CD14-positive monocyte (primary cell): Measurements from ENCODE around the gene CHN2. TPM values are rescaled to one million over a fixed set of nuclear protein-coding genes. Genes with fewer than 3 reads are reported as not detected.

Source experiments
- DNase-seq, 3 donors: peaks; one replicate each; pipeline ENCODE4 v3.0.0-alpha.2; 2011 to 2022
- H2AFZ ChIP-seq: 2 replicates; pipeline ENCODE4 v1.6.0; 2012; ENCODE audit warnings: mild to moderate bottlenecking, low read depth, low read length, inconsistent platforms; ENCODE audit not compliant: insufficient read depth, poor library complexity, severe bottlenecking
- H3K27ac ChIP-seq, 2 donors: 1 replicate in 1 of 2; 2 replicates in 1 of 2; pipeline ENCODE4 v1.5.1; 2012 to 2013; ENCODE audit warnings: low read length in 2 of 2, control low read depth in 1 of 2, inconsistent platforms in 1 of 2, low read depth in 1 of 2, mild to moderate bottlenecking in 1 of 2
- H3K27me3 ChIP-seq, 2 donors: one replicate each; pipeline versions ENCODE4 v1.6.0 to v1.6.1; 2011 to 2013; ENCODE audit warnings: low read length in 2 of 2; ENCODE audit not compliant: control insufficient read depth in 2 of 2, insufficient read depth in 2 of 2
- H3K36me3 ChIP-seq, 2 donors: replicated peaks in 1 of 2; 1 replicate in 1 of 2; 2 replicates in 1 of 2; pipeline versions ENCODE4 v1.5.1 to v1.6.1; 2012 to 2013; ENCODE audit warnings: low read length in 2 of 2, control low read depth in 1 of 2, inconsistent platforms in 1 of 2, mild to moderate bottlenecking in 1 of 2; ENCODE audit not compliant: insufficient read depth in 2 of 2, control insufficient read depth in 1 of 2
- H3K4me1 ChIP-seq, 2 donors: 1 replicate in 1 of 2; 2 replicates in 1 of 2; pipeline versions ENCODE4 v1.5.1 to v1.6.1; 2012 to 2013; ENCODE audit warnings: low read length in 2 of 2, control low read depth in 1 of 2, inconsistent platforms in 1 of 2, mild to moderate bottlenecking in 1 of 2, moderate library complexity in 1 of 2; ENCODE audit not compliant: insufficient read depth in 2 of 2, control insufficient read depth in 1 of 2
- H3K4me2 ChIP-seq: replicated peaks from 2 replicates; pipeline ENCODE3; 2012; ENCODE audit warnings: low read length, moderate library complexity, mild to moderate bottlenecking; ENCODE audit not compliant: poor library complexity, severe bottlenecking; ENCODE audit errors: extremely low read depth
- H3K4me3 ChIP-seq, 3 experiments: fragments of 200-600 bp in 1 of 3; sonication (generic) in 1 of 3; replicated peaks in 1 of 3; 1 replicate in 2 of 3; 2 replicates in 1 of 3; pipeline ENCODE4 v1.5.1; 2011 to 2013; ENCODE audit warnings: low read length in 3 of 3, mild to moderate bottlenecking in 3 of 3, control low read depth in 2 of 3, low read depth in 2 of 3, inconsistent platforms in 1 of 3, moderate library complexity in 1 of 3
- H3K79me2 ChIP-seq: 2 replicates; pipeline ENCODE4 v1.6.0; 2012; ENCODE audit warnings: mild to moderate bottlenecking, control low read depth, inconsistent platforms, low read length, moderate library complexity; ENCODE audit not compliant: insufficient read depth
- H3K9ac ChIP-seq: 2 replicates; pipeline ENCODE4 v1.6.0; 2017; ENCODE audit warnings: low read length, mild to moderate bottlenecking; ENCODE audit not compliant: insufficient read depth, poor library complexity, severe bottlenecking
- H3K9me3 ChIP-seq, 2 donors: replicated peaks in 1 of 2; 1 replicate in 1 of 2; 2 replicates in 1 of 2; pipeline versions ENCODE4 v1.5.1 to v1.6.1; 2012 to 2013; ENCODE audit warnings: low read length in 2 of 2, control low read depth in 1 of 2; ENCODE audit not compliant: control insufficient read depth in 1 of 2, insufficient read depth in 1 of 2
- H4K20me1 ChIP-seq: 2 replicates; pipeline ENCODE4 v1.6.0; 2012; ENCODE audit warnings: mild to moderate bottlenecking, low read length, control low read depth, moderate library complexity; ENCODE audit not compliant: insufficient read depth
- H3K27ac Mint-ChIP-seq, 7 donors: one replicate each; pipeline ENCODE4 v1.8.0; 2020; ENCODE audit warnings: mild to moderate bottlenecking in 7 of 7, mixed read lengths in 7 of 7, moderate library complexity in 6 of 7, inconsistent platforms in 2 of 7
- H3K27me3 Mint-ChIP-seq, 3 donors: one replicate each; pipeline ENCODE4 v1.8.0; 2021 to 2022; ENCODE audit warnings: low read depth in 3 of 3, mild to moderate bottlenecking in 3 of 3, mixed read lengths in 3 of 3, moderate library complexity in 3 of 3, inconsistent platforms in 1 of 3
- H3K36me3 Mint-ChIP-seq, 2 donors: one replicate each; pipeline ENCODE4 v1.8.0; 2020; ENCODE audit warnings: mixed read lengths in 2 of 2, inconsistent platforms in 1 of 2, mild to moderate bottlenecking in 1 of 2
- H3K4me1 Mint-ChIP-seq: one replicate; pipeline ENCODE4 v1.8.0; 2020; ENCODE audit warnings: mild to moderate bottlenecking, mixed read lengths
- H3K4me3 Mint-ChIP-seq, 2 donors: one replicate each; pipeline ENCODE4 v1.8.0; 2020; ENCODE audit warnings: mild to moderate bottlenecking in 2 of 2, mixed read lengths in 2 of 2, moderate library complexity in 1 of 2
- H3K9me3 Mint-ChIP-seq, 7 donors: one replicate each; pipeline ENCODE4 v1.8.0; 2020 to 2022; ENCODE audit warnings: mixed read lengths in 7 of 7, mild to moderate bottlenecking in 6 of 7, moderate library complexity in 6 of 7, inconsistent platforms in 2 of 7
- WGBS: methylation state at CpG from one replicate; pipeline ENCODE4 v1.1.5; 2013; ENCODE audit warnings: missing lambda C conversion rate; ENCODE audit not compliant: insufficient coverage; 5-methylcytosine and 5-hydroxymethylcytosine counted together
- intact Hi-C, 2 donors: fragments of 100-400 bp; cut with micrococcal nuclease; formaldehyde crosslinking; loops; one replicate each; pipeline versions ENCODE4 v1.15.0 to v1.15.1; 2023
- polyA plus RNA-seq, 3 donors: library from polyadenylated mRNA; depleted of rRNA in 1 of 3; unstranded in 2 of 3; stranded (reverse) in 1 of 3; fragments of 300-500 nt in 2 of 3; fragments of >200 nt in 1 of 3; fragmentation: Illumina TruSeq in 2 of 3; gene quantifications; 1 replicate in 2 of 3; 2 replicates in 1 of 3; pipeline ENCODE4 v1.2.3, GENCODE V29; 2012 to 2021
- TF ChIP-seq, protein P1 (sequence below): fragments of 200-600 bp; IDR thresholded peaks from one replicate; pipeline ENCODE4 v1.8.0; 2022; ENCODE audit warnings: antibody characterized with exemption, mild to moderate bottlenecking

The CHN2 gene
- polyA plus RNA-seq, 3 donors = 26.6 to 66.5 (median 44.8) TPM

GRCh38 chr7:29363636-29364425 is 169.3 kb downstream of the CHN2 start:
- H3K9me3 ChIP-seq = no peaks in the 10 kb centered on the region
- Mint-ChIP-seq H3K27ac (no peak overlapping the region), H3K27me3 (no peaks in the 10 kb centered on the region), H3K4me1 (peaks cover 2% of the 10 kb centered on the region), H3K36me3 (peaks cover 6 to 10% of the 10 kb centered on the region in 2 donors), H3K4me3 (no peak overlapping the region), H3K9me3 (no peaks in the 10 kb centered on the region)
- peaks cover 28% of the 10 kb centered on the region for H4K20me1 ChIP-seq
- no peaks in the 10 kb centered on the region for H3K4me1 ChIP-seq
- TF ChIP-seq, protein P1, sequence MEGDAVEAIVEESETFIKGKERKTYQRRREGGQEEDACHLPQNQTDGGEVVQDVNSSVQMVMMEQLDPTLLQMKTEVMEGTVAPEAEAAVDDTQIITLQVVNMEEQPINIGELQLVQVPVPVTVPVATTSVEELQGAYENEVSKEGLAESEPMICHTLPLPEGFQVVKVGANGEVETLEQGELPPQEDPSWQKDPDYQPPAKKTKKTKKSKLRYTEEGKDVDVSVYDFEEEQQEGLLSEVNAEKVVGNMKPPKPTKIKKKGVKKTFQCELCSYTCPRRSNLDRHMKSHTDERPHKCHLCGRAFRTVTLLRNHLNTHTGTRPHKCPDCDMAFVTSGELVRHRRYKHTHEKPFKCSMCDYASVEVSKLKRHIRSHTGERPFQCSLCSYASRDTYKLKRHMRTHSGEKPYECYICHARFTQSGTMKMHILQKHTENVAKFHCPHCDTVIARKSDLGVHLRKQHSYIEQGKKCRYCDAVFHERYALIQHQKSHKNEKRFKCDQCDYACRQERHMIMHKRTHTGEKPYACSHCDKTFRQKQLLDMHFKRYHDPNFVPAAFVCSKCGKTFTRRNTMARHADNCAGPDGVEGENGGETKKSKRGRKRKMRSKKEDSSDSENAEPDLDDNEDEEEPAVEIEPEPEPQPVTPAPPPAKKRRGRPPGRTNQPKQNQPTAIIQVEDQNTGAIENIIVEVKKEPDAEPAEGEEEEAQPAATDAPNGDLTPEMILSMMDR = no peak
- no peak overlapping the region for H2AFZ ChIP-seq
- H3K36me3 ChIP-seq = peaks cover 6 to 16% of the 10 kb centered on the region in 2 donors
- H3K27ac ChIP-seq = no peak overlapping the region
- no peaks in the 10 kb centered on the region for H3K27me3 ChIP-seq
- H3K79me2 ChIP-seq = no peaks in the 10 kb centered on the region
- intact Hi-C loops = no loop called here
- no peak for DNase-seq
- H3K4me2 ChIP-seq = no peak overlapping the region
- 100% methylated on average over 1 of the region's 3 CpGs for WGBS
- H3K9ac ChIP-seq = no peak overlapping the region
- no peak overlapping the region for H3K4me3 ChIP-seq

GRCh38 chr7:29364661-29365060 is 170.1 kb downstream of the CHN2 start:
- peaks cover 30% of the 10 kb centered on the region for H4K20me1 ChIP-seq
- no CpG with 5 or more reads among the region's 1 CpG for WGBS
- DNase-seq = no peak
- intact Hi-C loops = no loop called here
- Mint-ChIP-seq H3K36me3 (peaks cover 5 to 14% of the 10 kb centered on the region in 2 donors), H3K4me1 (peaks cover 2% of the 10 kb centered on the region), H3K9me3 (no peaks in the 10 kb centered on the region), H3K4me3 (no peak overlapping the region), H3K27me3 (no peaks in the 10 kb centered on the region), H3K27ac (no peak overlapping the region)
- no peaks in the 10 kb centered on the region for H3K4me1 ChIP-seq
- no peak overlapping the region for H3K4me2 ChIP-seq
- H3K27me3 ChIP-seq = no peaks in the 10 kb centered on the region
- H3K79me2 ChIP-seq = no peaks in the 10 kb centered on the region
- TF ChIP-seq, protein P1 = no peak
- H3K9ac ChIP-seq = no peak overlapping the region
- H3K36me3 ChIP-seq = peaks cover 4 to 14% of the 10 kb centered on the region in 2 donors
- H3K4me3 ChIP-seq = no peak overlapping the region
- no peak overlapping the region for H2AFZ ChIP-seq
- no peak overlapping the region for H3K27ac ChIP-seq
- no peaks in the 10 kb centered on the region for H3K9me3 ChIP-seq
